Fibroblast of the aortic adventitia (primary cell): Measurements from ENCODE around the gene RREB1. TPM values are rescaled to one million over a fixed set of nuclear protein-coding genes. Genes with fewer than 3 reads are reported as not detected.

Source experiments
- DNase-seq: peaks from one replicate; pipeline ENCODE4 v3.0.0-alpha.2; 2010; ENCODE audit warnings: low read depth
- H3K4me3 ChIP-seq: 2 replicates; pipeline ENCODE4 v1.5.1; 2011; ENCODE audit warnings: low read depth, mild to moderate bottlenecking, control low read depth, low read length, moderate library complexity
- total RNA-seq: library from RNA; depleted of rRNA; stranded (reverse); fragments of >200 nt; gene quantifications from 2 replicates; pipeline ENCODE4 v1.2.3, GENCODE V29; 2012; ENCODE audit warnings: low replicate concordance
- TF ChIP-seq, protein P1 (sequence below): IDR thresholded peaks from 2 replicates; pipeline ENCODE4 v1.5.1; 2011; ENCODE audit warnings: mild to moderate bottlenecking, low read length, control low read depth, inconsistent platforms; ENCODE audit not compliant: insufficient read depth

The RREB1 gene
- total RNA-seq, 1 donor = 17.6 TPM

DNA sequence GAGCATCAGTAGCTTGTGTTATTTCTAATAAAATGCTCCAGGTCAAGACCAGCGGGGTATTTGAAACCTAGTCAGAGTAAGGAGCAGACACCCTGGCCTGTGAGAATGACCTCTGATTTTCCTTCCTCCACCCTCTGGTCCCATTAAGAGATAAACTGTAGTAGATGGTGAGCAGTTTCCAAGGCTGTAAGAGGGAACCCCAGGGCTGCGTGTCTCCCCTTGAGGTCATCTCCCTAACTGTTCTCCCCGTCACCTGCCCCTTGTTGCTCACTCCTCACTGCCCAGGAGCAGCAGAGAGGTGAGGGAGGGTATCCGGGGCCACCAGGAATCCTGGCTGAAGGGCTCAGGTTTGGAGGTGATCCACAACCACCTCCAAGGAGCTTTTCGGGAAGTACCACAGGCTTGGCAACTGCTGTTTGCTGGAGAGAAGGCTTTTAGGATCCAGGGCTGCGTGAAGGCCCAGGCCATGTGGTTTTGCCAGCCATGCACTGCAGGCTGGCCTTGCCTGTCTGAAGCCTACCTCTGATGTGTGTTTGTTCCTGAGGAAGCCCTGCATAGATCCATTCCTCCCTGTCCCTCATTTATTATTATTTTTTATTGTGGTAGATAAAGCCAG is 62.5 kb downstream of the RREB1 start:
- DNase-seq = no peak
- H3K4me3 ChIP-seq = no peak overlapping the region
- TF ChIP-seq, protein P1, sequence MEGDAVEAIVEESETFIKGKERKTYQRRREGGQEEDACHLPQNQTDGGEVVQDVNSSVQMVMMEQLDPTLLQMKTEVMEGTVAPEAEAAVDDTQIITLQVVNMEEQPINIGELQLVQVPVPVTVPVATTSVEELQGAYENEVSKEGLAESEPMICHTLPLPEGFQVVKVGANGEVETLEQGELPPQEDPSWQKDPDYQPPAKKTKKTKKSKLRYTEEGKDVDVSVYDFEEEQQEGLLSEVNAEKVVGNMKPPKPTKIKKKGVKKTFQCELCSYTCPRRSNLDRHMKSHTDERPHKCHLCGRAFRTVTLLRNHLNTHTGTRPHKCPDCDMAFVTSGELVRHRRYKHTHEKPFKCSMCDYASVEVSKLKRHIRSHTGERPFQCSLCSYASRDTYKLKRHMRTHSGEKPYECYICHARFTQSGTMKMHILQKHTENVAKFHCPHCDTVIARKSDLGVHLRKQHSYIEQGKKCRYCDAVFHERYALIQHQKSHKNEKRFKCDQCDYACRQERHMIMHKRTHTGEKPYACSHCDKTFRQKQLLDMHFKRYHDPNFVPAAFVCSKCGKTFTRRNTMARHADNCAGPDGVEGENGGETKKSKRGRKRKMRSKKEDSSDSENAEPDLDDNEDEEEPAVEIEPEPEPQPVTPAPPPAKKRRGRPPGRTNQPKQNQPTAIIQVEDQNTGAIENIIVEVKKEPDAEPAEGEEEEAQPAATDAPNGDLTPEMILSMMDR = no peak

DNA sequence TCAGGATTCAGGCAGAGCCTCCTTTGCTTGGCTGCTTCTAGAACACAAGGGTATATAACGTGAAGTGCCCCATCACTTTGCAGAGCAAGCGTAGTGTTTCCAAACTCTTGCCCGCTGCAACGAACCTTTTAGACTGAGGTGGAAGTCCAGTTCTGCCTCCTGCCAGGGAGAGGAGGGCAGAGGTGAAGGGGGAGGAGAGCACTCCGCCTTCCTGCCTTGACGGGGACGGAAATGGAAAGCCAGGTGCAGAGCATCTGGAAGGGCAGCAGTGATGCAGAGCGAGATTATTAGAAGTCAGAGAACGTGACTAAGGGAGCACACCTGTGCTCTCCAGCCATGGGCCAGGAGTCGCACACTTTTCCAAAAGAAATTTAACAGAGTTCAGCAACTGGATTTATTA is 63.4 kb downstream of the RREB1 start:
- TF ChIP-seq, protein P1 = no peak
- no peak for DNase-seq
- no peak overlapping the region for H3K4me3 ChIP-seq

- TF ChIP-seq, protein P1 = no peak
- no peak for DNase-seq
- H3K4me3 ChIP-seq = no peak overlapping the region
Measured at GRCh38 chr6:7171733-7172132, 64.0 kb downstream of the RREB1 start.

- H3K4me3 ChIP-seq = no peak overlapping the region
- peak; percentile 79 for DNase-seq
- TF ChIP-seq, protein P1 = no peak
Measured at GRCh38 chr6:7172649-7173048, 64.9 kb downstream of the RREB1 start.

DNA sequence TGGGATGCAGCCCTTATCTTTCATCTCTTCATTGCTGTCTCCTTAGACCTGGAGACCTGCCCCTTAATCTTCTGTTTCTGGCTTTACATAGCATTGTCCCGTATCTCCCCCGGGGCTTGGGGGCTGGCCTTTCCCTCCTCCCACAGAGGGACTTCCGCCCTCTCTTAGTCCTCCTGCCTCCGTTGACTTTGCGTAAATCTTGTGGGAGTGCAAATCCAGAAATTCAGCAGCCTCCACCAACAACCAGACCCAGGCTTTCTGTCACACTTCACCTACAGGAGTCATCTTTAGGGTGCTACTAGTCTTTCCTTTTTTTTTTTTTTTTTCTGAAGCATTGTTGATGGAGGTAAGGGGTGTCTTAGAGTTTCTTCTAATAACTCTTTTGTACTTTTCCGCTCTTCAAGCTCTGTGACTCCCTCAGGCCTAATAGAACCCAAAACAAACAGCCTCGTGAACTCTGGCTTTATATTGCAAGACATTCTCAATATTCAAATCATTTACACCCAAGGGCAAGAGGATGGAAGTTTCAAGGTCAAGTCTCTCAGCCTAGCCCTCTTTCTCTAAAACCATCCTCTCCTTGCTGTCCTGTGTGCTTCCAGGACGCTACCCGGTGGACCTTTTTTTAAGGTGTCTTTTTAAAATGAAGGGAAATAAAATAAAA is 66.2 kb downstream of the RREB1 start:
- H3K4me3 ChIP-seq = no peak overlapping the region
- DNase-seq = no peak
- TF ChIP-seq, protein P1 = no peak

DNA sequence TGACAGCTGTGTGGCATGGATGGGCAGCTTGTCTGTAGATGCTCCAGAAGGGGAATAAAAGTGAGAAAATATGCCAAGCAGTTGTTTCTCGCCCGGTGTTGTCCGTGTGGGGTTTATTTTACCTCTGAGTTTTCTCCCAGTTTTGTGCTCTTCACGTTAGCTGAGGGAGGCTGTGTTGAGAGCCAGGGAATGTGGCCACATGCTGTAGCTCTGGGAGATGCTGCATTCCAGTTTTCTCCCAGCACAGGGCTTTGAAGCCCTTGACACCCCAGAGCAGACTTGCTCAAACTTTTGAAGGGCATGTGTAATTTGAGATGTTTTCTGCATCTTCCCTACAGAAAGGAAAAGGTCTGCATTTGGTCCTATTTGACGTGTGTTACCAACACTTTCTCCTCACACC is 67.7 kb downstream of the RREB1 start:
- H3K4me3 ChIP-seq = no peak overlapping the region
- peak; percentile 34 for DNase-seq
- TF ChIP-seq, protein P1 = no peak
